Endometrium (tissue), 2 donors: ENCODE measurements around the gene ZNF512B.
"Not testable (repeated sequence)": the region's sequence is repeated elsewhere in the genome, so short reads cannot be mapped to it uniquely, and the experiment has no call there.

Experiments
- FAIRE-seq: peaks from 2 replicates; lab custom pipeline; 2012; peaks lifted over from hg19 to GRCh38; lab: Jason Lieb, UNC
- donor health status: control.
- donor health status: control.

The ZNF512B gene

DNA sequence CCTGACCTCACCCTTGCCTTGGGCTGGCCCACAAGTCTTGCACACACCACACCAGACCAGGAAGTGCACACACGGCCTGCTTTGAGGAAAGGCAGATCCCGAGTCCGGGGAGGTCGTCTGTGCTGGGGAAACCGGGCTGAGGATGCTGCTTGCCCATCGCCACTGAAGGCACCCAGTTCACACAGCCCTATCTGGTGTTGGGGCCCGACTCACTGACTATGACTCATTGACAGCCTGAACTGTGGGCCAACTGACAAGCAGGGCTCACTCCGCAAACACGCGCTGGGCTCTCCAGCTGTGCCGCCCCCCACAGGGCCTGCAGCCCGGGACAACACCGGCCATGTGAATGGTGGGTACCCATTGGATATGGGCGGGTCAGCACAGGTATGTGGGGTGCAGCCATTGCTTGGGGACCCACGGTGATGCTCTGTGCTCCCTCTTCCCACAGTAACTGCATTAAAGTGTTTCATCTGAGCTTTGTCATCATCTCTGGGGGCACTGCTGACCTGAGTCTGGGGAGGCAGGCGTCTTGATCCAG is 8.1 kb upstream of the ZNF512B start:
- no peak for FAIRE-seq

DNA sequence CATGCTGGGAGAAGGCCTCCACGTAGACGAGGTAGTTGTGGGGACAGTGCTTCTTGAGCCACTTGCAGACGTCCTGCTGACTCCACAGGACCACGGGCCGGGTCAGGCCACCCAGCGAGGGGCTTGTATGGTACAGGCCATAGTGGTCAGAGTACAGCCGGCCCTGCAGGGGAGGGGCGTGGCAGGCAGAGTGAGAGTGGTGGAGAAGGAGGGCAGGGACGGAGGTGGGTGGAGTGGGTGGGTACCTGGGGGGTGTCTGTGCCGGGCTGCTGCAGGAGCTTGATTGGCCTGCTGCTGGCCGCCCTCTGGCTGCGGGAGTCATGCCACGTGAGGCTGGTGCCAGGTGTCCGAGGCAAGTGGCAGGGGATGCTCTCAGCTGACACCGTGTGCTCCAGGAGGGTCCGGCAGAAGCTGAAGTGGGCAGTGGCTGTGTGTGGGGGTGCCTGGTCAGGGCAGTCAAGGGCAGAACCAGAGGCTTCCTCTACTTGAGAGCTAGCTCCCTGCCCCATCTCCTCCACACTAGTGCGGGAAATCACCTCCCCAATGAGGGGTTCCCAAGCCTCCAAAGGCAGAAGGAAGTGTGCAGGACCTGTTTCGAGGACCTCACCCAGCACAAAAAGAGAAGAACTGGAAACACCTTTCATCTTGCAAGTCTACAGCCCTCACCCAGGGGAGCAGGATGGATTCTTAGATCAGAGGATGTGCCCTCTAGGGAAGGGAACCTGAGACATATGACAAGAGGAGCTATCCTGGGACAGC is 7.4 kb upstream of the ZNF512B start:
- FAIRE-seq, result no peak

- FAIRE-seq, result not testable (repeated sequence)
These were observed 6.8 kb upstream of the ZNF512B start for GRCh38 chr20:63976511-63976910.

GRCh38 chr20:63974402-63975200 is 4.9 kb upstream of the ZNF512B start:
- FAIRE-seq, result no peak

DNA sequence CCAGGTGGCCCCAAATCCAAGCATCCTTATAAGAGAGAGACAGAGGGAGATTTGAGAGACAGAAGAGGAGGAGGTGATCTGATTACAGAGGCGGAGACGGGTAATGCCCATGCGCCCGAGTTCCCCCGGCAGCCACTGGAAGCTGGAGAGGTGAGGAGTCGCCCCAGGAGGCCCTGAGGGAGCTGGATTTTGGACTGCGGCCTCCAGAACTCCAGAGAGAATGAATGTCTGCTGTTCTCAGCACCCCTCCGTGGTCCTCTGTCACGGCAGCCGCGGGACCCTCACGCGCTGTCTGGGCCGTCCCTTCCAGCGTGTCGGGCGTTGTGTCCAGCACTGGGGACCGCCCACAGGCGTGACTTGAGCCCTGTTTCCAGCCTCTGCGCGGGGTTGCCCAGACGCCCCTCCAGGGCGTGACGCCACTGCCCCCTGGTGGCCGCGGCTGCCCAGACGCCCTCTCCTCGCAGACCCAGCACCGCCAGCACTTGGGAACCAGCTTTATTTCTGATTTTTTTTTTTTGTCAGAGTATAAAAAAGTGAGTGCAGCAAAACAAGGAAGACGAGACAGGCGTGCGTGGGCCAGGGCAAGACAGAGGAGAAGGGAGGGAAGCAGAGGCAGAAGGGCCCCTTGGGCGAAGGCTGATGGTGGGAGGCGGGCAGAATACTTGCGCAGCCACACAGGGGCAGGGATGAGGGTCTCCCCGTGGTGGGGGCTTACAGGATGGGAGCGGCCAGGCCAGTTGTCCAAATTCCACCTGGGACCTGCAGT is 4.1 kb upstream of the ZNF512B start:
- FAIRE-seq, result no peak

DNA sequence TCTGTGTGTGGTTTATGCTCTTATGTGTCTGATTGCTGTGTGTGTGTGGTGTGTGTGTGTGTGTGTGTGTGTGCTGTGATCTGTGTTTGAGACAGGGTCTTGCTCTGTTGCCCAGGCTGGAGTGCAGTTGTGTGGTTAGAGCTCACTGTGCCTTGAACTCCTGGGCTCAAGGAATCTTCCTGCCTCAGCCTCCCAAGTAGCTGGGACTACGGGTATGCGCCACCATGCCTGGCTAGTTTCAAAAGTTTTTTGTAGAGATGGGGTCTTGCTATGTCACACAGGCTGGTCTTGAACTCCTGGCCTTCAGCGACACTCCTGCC is 3.4 kb upstream of the ZNF512B start:
- FAIRE-seq, result no peak

- no peak for FAIRE-seq
These were observed 2.8 kb upstream of the ZNF512B start for GRCh38 chr20:63972312-63973159.

GRCh38 chr20:63971960-63972311 is 2.2 kb upstream of the ZNF512B start:
- not testable (repeated sequence) for FAIRE-seq

DNA sequence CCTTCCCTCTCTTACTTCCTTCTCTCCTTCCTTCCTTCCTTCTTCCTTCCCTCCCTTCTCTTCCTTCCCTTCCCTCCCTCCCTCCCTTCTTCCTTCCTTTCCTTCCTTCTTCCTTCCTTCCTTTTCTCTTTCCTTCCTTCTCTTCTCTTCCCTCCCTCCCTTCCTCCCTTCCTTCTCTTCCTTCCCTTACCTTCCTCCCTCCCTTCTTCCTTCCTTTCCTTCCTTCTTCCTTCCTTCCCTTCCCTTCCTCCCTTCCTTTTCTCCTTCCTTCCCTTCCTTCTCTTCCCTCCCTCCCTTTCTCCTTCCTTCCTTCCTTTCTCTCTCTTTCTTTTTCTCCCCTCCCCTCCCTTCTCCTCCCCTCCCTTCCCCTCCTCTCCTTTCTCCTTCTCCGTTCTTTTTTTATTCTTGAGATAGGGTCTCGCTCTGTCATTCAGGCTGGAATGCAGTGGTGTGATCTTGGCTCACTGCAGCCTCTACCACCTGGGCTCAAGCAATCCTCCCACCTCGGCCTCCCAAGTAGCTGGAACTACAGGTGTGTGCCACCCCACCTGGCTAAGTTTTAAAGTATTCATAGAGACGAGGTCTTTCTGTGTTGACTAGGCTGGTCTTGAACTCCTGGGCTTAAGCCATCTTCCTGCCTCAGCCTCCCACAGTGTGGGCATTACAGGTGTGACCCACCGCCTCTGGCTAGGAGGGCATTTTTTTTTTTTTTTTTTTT is 1.1 kb upstream of the ZNF512B start:
- no peak for FAIRE-seq

- FAIRE-seq, result no peak
These were observed 586 bp downstream of the ZNF512B start for GRCh38 chr20:63968928-63969760.

DNA sequence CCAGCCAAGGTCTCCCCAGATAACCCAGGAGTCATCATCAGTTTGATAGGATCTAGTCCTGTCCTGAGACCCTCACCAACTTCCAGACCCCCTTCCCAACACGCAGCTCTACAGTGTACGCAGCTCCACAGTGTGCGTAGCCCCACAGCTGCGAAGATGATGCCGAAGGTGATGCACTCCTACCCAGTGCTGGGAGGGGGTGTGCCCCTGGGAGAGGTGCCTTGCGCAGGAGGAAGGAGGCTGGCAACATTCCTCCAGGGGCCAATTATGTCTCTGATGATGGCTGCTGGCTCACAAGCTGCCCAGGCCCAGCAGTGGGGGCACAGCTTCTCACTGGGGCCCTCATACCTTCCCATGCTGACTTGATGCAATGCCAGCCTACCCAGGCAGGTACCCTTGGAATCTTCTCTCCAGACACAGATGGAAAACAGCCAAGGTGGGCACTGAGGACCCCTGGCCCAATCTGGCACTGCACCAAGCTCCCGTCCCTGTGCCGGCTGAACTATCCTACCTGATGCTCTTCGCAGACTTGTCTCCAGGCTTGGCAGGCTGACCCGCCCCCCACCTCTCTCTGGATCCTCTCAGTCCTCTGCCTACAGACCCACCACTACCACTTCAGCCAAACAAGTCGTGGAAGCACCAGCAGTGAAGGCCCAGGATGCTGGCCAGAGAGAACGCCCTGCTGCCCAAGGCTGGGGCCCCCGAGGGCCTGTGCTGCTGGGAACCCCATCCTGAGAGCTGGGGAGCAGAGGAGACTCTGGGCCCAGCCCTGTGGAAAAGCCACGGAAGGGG is 1.4 kb downstream of the ZNF512B start:
- FAIRE-seq, result no peak

- no peak for FAIRE-seq
These were observed 2.2 kb downstream of the ZNF512B start for GRCh38 chr20:63967330-63968135.

DNA sequence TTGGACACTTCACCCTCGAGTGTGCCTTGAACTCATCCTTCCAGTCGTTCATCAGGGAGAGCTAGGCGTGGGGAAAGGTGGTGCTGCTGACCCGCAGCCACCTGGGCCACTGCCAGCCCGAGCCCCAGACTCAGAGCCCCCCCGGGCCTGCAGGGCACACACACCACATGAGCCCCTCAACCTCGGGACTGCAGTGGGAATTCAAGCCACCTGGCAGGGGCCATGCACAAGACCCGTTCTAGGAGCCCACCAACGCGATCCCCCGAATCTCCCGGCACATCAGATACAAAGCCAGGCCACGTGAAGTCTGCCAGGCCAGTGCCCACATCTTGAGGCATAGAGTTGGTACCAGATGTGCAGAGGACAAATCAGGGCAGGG is 2.8 kb downstream of the ZNF512B start:
- no peak for FAIRE-seq

DNA sequence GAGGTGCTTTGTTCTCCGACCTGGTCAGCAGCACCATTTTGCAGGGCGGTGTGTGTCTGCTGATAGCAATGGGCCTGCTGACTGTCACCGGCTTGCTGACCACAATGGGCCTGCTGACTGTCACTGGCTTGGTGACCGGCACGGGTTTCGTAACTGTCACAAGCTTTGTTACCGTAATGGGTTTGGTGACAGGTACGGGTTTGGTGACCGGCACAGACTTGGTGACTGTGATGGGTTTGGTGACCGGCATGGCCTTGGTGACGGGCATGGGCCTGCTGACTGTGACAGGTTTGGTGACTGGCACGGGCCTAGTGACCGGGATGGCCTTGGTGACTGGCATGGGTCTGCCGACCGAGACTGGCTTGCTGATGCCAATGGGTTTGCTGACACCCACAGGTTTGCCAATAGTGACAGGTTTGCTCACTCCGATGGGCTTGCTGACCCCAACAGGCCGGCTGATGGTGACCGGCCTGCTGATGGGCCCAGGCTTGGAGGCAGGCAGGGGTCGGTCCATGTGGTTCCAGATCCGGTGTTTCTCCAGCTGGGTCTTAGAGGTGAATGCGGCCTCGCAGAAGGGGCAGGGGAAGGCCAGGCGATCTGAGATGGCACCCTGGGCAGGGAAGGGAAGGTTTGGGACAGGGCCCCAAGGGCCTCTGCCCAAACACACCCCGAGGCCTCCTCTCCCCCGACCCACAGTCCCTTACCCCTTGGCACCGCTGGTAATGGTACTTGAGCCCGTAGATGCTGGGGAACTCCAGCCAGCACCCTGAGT is 3.4 kb downstream of the ZNF512B start:
- no peak for FAIRE-seq

DNA sequence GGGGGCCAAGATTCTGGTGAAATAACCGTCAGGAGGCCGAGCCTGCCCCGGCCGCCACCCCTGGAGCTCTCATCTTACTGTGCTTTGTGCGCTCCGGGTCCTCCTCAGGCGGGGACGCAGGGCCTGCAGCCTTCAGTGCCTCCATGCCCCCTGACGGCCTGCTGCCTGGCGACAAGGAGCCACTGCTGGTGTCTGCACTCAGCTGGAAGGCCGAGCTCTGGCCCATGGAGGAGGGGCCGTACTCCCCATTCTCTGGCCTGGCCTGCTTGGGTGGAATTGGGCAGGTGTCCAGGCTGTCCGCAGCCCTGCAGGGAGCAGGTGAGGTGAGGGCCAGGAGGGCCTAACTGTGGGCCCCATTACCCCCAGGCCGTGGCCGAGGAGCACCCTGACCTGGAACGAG is 5.3 kb downstream of the ZNF512B start:
- no peak for FAIRE-seq

DNA sequence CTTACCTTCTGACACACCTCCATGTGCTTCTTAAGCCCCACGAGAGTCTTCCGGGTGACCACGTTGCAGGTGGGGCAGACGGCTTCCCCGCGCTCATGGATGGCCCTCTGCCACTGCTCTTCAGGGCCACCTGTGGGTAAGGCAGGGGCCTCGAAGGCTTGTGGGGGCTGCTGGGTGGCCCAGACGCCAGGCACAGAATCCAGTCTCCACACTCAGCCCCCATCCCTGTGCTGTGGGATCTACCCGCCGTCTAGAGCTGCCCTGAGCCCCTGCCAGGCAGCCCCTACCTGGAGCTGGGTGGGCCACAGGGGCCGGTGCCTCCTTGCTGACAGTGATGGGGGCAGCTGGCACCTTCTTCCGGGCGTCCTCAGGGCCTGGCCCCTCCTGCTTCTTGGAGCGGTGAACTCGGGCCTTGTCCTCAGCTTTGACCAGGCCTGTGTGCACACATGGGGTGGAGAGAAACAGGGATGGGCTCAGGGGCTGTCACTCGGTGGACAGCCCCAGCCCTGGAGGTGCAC is 5.9 kb downstream of the ZNF512B start:
- FAIRE-seq, result no peak

DNA sequence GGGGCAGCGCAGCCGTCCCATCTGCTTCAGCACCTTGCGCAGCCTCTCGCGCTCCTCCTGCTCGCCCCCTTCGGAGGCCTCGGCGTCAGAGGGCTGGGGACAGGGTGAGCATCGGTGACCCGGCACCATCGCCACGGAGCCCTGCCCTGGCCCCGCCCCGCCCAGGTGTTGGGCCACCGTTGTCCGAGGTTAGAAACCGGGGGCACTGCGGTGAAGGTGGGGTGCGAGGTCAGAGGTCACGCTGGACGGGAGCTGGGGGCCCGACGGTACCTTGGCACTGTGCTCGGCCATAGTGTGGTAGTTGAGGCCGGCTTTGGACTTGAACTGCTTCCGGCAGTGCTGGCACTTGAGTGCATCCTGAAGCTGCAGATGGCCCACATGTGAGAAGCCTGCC is 6.4 kb downstream of the ZNF512B start:
- no peak for FAIRE-seq
